ENCODE results near the gene MRPS25.

DNA sequence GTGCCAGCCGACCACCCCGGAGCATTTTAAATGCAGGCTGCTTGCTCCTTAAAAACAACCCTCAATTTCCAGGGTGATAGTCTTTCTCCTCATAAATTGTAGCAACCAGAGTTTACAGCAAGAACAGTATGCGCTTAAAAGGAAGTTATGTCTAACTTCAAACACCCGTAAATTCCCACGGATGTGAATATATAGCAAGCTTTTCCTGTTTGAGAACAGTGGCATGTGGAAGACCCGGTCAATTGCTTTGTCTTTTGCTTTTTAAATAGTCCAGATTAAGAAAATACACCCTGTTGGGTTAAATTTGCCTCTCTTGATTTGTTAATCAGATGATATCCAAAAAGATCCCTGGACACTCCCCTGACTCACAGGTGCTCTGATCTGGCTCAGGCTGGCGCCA, 20.8 kb downstream of the MRPS25 start:
- TF ChIP-seq POLR2A (IDR thresholded peaks at IDR 0.05): no peak
- no peak for TF ChIP-seq POLR2AphosphoS5 (IDR thresholded peaks at IDR 0.05)
- TF ChIP-seq CTCF (IDR thresholded peaks at IDR 0.05): no peak
- TF ChIP-seq EP300 (IDR thresholded peaks at IDR 0.05): no peak

All from suprapubic skin (tissue), 4 donors.